Panc1 (cell line): ENCODE data around the gene PIGU.

Experiments
- POLR2AphosphoS5 ChIP-seq: IDR thresholded peaks from 2 replicates; pipeline ENCODE4 v1.6.1; 2012; ENCODE audit warnings: mild to moderate bottlenecking, low read depth, low read length, moderate library complexity
- SIN3A ChIP-seq: IDR thresholded peaks from 2 replicates; pipeline ENCODE4 v1.6.1; 2012; ENCODE audit warnings: low read depth, mild to moderate bottlenecking, low read length, moderate library complexity, borderline replicate concordance; ENCODE audit not compliant: insufficient read depth
- TCF7L2 ChIP-seq: IDR thresholded peaks from 2 replicates; pipeline ENCODE4 v1.6.1; 2011; ENCODE audit warnings: mild to moderate bottlenecking, low read depth, low read length, inconsistent platforms
- TF ChIP-seq, protein P1 (sequence below): fragments of 450-650 bp; IDR thresholded peaks from 2 replicates; pipeline ENCODE4 v1.5.1; 2017; ENCODE audit warnings: mild to moderate bottlenecking
- TF ChIP-seq, protein P2 (sequence below), 2 experiments: IDR thresholded peaks; 2 replicates each; pipeline ENCODE4 v1.6.1; 2011 to 2012; ENCODE audit warnings: low read depth in 2 of 2, control low read depth in 1 of 2, low read length in 1 of 2, mild to moderate bottlenecking in 1 of 2, moderate library complexity in 1 of 2; ENCODE audit not compliant: insufficient read depth in 1 of 2

DNA sequence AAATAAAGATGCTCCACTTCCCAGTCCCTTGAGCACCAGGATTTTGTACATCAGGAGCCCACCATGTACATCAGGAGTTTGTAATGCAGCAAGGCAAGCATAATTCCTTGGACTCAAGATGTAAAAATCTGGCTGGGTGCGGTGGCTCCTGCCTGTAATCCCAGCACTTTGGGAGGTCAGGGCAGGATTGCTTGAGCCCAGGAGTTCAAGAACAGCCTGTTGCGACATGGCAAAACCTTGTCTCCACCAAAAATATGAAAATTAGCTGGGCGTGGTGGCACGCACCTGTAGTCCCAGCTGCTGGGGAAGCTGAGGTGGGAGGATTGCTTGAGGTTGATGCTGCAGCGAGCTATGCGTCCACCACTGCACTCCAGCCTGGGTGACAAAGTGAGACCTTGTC is 134.5 kb downstream of the PIGU start:
- TF ChIP-seq, protein P1, sequence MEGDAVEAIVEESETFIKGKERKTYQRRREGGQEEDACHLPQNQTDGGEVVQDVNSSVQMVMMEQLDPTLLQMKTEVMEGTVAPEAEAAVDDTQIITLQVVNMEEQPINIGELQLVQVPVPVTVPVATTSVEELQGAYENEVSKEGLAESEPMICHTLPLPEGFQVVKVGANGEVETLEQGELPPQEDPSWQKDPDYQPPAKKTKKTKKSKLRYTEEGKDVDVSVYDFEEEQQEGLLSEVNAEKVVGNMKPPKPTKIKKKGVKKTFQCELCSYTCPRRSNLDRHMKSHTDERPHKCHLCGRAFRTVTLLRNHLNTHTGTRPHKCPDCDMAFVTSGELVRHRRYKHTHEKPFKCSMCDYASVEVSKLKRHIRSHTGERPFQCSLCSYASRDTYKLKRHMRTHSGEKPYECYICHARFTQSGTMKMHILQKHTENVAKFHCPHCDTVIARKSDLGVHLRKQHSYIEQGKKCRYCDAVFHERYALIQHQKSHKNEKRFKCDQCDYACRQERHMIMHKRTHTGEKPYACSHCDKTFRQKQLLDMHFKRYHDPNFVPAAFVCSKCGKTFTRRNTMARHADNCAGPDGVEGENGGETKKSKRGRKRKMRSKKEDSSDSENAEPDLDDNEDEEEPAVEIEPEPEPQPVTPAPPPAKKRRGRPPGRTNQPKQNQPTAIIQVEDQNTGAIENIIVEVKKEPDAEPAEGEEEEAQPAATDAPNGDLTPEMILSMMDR = no peak
- TF ChIP-seq TCF7L2 = no peak
- no peak for TF ChIP-seq SIN3A
- TF ChIP-seq POLR2AphosphoS5 = no peak
- TF ChIP-seq, protein P2, sequence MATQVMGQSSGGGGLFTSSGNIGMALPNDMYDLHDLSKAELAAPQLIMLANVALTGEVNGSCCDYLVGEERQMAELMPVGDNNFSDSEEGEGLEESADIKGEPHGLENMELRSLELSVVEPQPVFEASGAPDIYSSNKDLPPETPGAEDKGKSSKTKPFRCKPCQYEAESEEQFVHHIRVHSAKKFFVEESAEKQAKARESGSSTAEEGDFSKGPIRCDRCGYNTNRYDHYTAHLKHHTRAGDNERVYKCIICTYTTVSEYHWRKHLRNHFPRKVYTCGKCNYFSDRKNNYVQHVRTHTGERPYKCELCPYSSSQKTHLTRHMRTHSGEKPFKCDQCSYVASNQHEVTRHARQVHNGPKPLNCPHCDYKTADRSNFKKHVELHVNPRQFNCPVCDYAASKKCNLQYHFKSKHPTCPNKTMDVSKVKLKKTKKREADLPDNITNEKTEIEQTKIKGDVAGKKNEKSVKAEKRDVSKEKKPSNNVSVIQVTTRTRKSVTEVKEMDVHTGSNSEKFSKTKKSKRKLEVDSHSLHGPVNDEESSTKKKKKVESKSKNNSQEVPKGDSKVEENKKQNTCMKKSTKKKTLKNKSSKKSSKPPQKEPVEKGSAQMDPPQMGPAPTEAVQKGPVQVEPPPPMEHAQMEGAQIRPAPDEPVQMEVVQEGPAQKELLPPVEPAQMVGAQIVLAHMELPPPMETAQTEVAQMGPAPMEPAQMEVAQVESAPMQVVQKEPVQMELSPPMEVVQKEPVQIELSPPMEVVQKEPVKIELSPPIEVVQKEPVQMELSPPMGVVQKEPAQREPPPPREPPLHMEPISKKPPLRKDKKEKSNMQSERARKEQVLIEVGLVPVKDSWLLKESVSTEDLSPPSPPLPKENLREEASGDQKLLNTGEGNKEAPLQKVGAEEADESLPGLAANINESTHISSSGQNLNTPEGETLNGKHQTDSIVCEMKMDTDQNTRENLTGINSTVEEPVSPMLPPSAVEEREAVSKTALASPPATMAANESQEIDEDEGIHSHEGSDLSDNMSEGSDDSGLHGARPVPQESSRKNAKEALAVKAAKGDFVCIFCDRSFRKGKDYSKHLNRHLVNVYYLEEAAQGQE (IDR thresholded peaks at IDR 0.05; ENCODE audit: insufficient read depth in 1 of 2, low read depth in 2 of 2, low read length in 1 of 2) = no peak
